Fibroblast of villous mesenchyme (primary cell): ENCODE results near the gene KLHL34. TPM values are rescaled to one million over a fixed set of nuclear protein-coding genes. Genes with fewer than 3 reads are reported as not detected.

ENCODE experiments used
- DNase-seq: peaks from one replicate; pipeline ENCODE4 v3.0.0-alpha.2; 2010; ENCODE audit warnings: low read depth
- H3K4me3 ChIP-seq: 2 replicates; pipeline ENCODE4 v1.5.1; 2011; ENCODE audit warnings: low read depth, mild to moderate bottlenecking, low read length
- CTCF ChIP-seq: IDR thresholded peaks from 2 replicates; pipeline ENCODE4 v1.5.1; 2012; ENCODE audit warnings: low read depth, mild to moderate bottlenecking, low read length; ENCODE audit not compliant: insufficient read depth
- total RNA-seq: library from RNA; depleted of rRNA; stranded (reverse); fragments of >200 nt; gene quantifications from 2 replicates; pipeline ENCODE4 v1.2.3, GENCODE V29; 2012

The KLHL34 gene
- total RNA-seq, 1 donor, result not detected

GRCh38 chrX:21666252-21666651 is 8.1 kb upstream of the KLHL34 start:
- no peak for TF ChIP-seq CTCF
- DNase-seq, result no peak
- no peak overlapping the region for H3K4me3 ChIP-seq

- TF ChIP-seq CTCF, result no peak
- H3K4me3 ChIP-seq, result no peak overlapping the region
- no peak for DNase-seq
Measured at GRCh38 chrX:21662761-21663160, 4.6 kb upstream of the KLHL34 start.

GRCh38 chrX:21661316-21661715 is 3.2 kb upstream of the KLHL34 start:
- H3K4me3 ChIP-seq, result no peak overlapping the region
- no peak for DNase-seq
- TF ChIP-seq CTCF, result no peak

- H3K4me3 ChIP-seq, result no peak overlapping the region
- TF ChIP-seq CTCF, result no peak
- no peak for DNase-seq
Measured at GRCh38 chrX:21660156-21660555, 2.0 kb upstream of the KLHL34 start.

GRCh38 chrX:21659320-21659719 is 1.2 kb upstream of the KLHL34 start:
- no peak overlapping the region for H3K4me3 ChIP-seq
- TF ChIP-seq CTCF, result no peak
- no peak for DNase-seq

- DNase-seq, result no peak
- H3K4me3 ChIP-seq, result no peak overlapping the region
Measured at GRCh38 chrX:21658746-21659145, 616 bp upstream of the KLHL34 start.

More at GRCh38 chrX:21658746-21659145, 616 bp upstream of the KLHL34 start:
- no peak for TF ChIP-seq CTCF
